Measurements from ENCODE around the gene PSMA1. TPM values are rescaled to one million over a fixed set of nuclear protein-coding genes. Genes with fewer than 3 reads are reported as not detected.

Gene PSMA1
- total and polyA plus RNA-seq, 3 donors from 2014 or later = 74.7 to 117 (median 95.5) TPM

- Histone ChIP-seq H3K9me3 (no peaks in the 10 kb centered on the region), H3K4me1 (peaks cover 36% of the 10 kb centered on the region), H3K36me3 (ENCODE audit: low read depth, missing control alignments) (no peaks in the 10 kb centered on the region), H3K27ac (no peak overlapping the region), H3K27me3 (no peaks in the 10 kb centered on the region), H3K4me3 (no peak overlapping the region)
- DNase-seq = no peak
- intact Hi-C loops (cut with DNase I; ENCODE audit: low total_unique reads) = loop anchor here (10.0 kb wide), 1 partner anchor 362 kb away; no protein-coding TSS in a partner anchor
- no peak for TF ChIP-seq POLR2A (IDR thresholded peaks at IDR 0.05)
- TF ChIP-seq, protein P1, sequence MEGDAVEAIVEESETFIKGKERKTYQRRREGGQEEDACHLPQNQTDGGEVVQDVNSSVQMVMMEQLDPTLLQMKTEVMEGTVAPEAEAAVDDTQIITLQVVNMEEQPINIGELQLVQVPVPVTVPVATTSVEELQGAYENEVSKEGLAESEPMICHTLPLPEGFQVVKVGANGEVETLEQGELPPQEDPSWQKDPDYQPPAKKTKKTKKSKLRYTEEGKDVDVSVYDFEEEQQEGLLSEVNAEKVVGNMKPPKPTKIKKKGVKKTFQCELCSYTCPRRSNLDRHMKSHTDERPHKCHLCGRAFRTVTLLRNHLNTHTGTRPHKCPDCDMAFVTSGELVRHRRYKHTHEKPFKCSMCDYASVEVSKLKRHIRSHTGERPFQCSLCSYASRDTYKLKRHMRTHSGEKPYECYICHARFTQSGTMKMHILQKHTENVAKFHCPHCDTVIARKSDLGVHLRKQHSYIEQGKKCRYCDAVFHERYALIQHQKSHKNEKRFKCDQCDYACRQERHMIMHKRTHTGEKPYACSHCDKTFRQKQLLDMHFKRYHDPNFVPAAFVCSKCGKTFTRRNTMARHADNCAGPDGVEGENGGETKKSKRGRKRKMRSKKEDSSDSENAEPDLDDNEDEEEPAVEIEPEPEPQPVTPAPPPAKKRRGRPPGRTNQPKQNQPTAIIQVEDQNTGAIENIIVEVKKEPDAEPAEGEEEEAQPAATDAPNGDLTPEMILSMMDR (IDR thresholded peaks at IDR 0.05) = no peak
Observed at GRCh38 chr11:14542324-14542723, 22.1 kb upstream of the PSMA1 start.

DNA sequence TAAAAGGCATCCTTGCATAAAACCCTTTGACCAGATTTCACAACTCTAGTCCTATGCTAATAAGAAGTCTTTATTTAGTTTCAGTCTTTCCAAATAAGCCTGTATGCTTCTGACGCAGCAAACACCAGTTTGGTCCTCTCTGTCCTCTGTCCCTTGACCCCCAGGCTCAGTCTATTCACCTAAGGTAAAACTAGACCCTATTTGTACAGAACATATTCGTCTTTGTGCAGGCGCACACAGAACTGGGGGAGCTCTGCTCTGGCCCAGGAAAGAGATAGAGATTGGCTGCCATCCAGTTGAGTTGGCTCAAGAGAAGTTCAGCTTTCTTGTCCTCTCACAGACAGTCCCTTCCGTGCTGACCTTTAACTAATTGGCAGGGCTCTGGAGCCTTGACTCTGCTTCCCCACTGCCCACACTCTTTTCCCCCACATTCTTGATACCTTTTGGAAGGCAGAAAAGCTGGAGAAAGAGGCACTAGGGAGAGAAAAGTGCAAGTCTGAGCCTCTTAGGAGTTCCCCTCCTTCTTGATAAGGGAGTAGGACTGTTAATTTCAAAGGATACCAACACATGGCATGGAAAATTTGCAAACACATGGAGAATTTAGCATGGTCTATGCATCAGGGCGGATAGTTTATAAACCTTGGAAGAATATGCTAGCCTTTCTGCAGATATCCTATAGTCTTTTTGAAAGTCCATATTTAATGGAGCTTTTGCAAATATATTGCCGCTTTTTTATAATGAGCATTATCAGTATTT lies 21.2 kb upstream of the PSMA1 start:
- no peaks in the 10 kb centered on the region for H3K36me3 ChIP-seq (ENCODE audit: low read depth, missing control alignments)
- peak overlapping the region; percentile 31 to 78 for H3K27ac ChIP-seq
- TF ChIP-seq, protein P1 (IDR thresholded peaks at IDR 0.05) = no peak
- no peak for TF ChIP-seq POLR2A (IDR thresholded peaks at IDR 0.05)
- H3K4me1 ChIP-seq = peaks cover 36% of the 10 kb centered on the region
- WGBS, 2 donors = 29 to 44% methylated on average over 6 of the region's 6 CpGs
- no peaks in the 10 kb centered on the region for H3K9me3 ChIP-seq
- no peak overlapping the region for H3K4me3 ChIP-seq
- DNase-seq = peak; percentile 83
- intact Hi-C loops (cut with DNase I; ENCODE audit: low total_unique reads) = loop anchor here (10.0 kb wide), 1 partner anchor 363 kb away; no protein-coding TSS in a partner anchor
- H3K27me3 ChIP-seq = no peaks in the 10 kb centered on the region

DNA sequence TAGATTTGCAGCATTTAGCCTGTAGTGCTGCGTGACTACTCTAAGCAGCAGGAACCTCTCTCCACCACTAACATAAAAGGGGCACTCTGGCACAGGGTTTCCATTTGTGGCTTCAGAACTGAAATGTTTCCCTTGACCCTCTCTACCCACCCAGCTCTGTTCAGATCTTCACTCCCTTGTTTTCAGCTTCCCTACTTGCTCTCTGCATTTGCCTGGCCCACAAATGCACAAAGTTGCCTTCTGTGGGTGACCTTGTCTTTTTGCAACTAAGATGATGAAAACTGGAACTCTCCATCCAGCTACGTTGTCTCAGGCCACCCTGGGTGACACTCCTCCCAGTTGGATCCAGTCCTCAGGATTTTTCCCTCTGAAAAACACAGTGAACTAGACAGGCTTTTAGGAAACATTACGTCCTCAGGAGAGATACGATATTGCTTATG lies 19.8 kb upstream of the PSMA1 start:
- peaks cover 36% of the 10 kb centered on the region for H3K4me1 ChIP-seq
- DNase-seq = peak; percentile 81
- WGBS, 2 donors = 17% methylated on average over 4 of the region's 4 CpGs
- H3K36me3 ChIP-seq (ENCODE audit: low read depth, missing control alignments) = no peaks in the 10 kb centered on the region
- peak overlapping the region; percentile 31 to 78 for H3K27ac ChIP-seq
- intact Hi-C loops (cut with DNase I; ENCODE audit: low total_unique reads) = loop anchor here (10.0 kb wide), 1 partner anchor 365 kb away; no protein-coding TSS in a partner anchor
- no peaks in the 10 kb centered on the region for H3K9me3 ChIP-seq
- no peaks in the 10 kb centered on the region for H3K27me3 ChIP-seq
- H3K4me3 ChIP-seq = no peak overlapping the region
- TF ChIP-seq, protein P1 (IDR thresholded peaks at IDR 0.05) = no peak
- no peak for TF ChIP-seq POLR2A (IDR thresholded peaks at IDR 0.05)

GRCh38 chr11:14538926-14539554 lies 18.9 kb upstream of the PSMA1 start:
- Histone ChIP-seq H3K4me3 (no peak overlapping the region), H3K4me1 (peaks cover 36% of the 10 kb centered on the region), H3K36me3 (ENCODE audit: low read depth, missing control alignments) (no peaks in the 10 kb centered on the region), H3K27me3 (no peaks in the 10 kb centered on the region), H3K27ac (peak overlapping the region; percentile 31 to 78), H3K9me3 (no peaks in the 10 kb centered on the region)
- intact Hi-C loops (cut with DNase I; ENCODE audit: low total_unique reads) = no loop called here
- TF ChIP-seq POLR2A (IDR thresholded peaks at IDR 0.05) = no peak
- TF ChIP-seq, protein P1 (IDR thresholded peaks at IDR 0.05) = no peak
- DNase-seq = no peak
- WGBS, 2 donors = 47% methylated on average over 3 of the region's 3 CpGs

Data from testis (tissue), 3 donors.